ENCODE measurements around the gene ACKR4.

DNA sequence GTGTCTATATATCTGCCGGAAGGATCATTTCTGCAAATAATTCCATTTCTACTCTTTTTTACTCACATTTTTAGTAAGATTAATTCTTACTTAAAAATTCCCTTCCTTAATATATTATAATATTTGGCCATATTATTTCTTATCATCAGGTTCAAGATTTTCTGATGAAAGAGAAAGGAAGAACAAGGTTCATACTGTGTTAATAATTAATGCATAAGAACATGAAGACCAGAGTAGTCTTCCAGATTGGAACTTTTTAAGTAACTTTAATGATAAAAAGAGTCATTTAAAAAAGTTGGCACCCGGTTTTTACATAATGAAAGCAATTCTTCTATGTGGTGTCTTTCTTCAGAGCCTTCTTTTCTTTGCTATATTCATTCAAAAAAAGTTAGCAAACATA is 590 bp downstream of the ACKR4 start:
- TF ChIP-seq EZH2 (IDR thresholded peaks at IDR 0.05; ENCODE audit: borderline replicate concordance, low read length): no peak
- TF ChIP-seq, protein P1, sequence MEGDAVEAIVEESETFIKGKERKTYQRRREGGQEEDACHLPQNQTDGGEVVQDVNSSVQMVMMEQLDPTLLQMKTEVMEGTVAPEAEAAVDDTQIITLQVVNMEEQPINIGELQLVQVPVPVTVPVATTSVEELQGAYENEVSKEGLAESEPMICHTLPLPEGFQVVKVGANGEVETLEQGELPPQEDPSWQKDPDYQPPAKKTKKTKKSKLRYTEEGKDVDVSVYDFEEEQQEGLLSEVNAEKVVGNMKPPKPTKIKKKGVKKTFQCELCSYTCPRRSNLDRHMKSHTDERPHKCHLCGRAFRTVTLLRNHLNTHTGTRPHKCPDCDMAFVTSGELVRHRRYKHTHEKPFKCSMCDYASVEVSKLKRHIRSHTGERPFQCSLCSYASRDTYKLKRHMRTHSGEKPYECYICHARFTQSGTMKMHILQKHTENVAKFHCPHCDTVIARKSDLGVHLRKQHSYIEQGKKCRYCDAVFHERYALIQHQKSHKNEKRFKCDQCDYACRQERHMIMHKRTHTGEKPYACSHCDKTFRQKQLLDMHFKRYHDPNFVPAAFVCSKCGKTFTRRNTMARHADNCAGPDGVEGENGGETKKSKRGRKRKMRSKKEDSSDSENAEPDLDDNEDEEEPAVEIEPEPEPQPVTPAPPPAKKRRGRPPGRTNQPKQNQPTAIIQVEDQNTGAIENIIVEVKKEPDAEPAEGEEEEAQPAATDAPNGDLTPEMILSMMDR (IDR thresholded peaks at IDR 0.05; ENCODE audit: low read length): no peak

All from OCI-LY1 (cell line).